Thyroid gland (tissue), 4 donors: ENCODE measurements around the gene MAN2A2.

ENCODE experiments used
- POLR2A ChIP-seq, 2 donors: fragments of 450-650 bp; IDR thresholded peaks; one replicate each; pipeline ENCODE4 v1.6.1; 2017; ENCODE audit warnings: antibody characterized with exemption in 2 of 2, mild to moderate bottlenecking in 2 of 2, moderate library complexity in 1 of 2
- TF ChIP-seq, protein P1 (sequence below), 6 experiments: fragments of 200-600 bp in 3 of 6; fragments of 450-650 bp in 3 of 6; sonication (generic) in 3 of 6; IDR thresholded peaks; one replicate each; pipeline ENCODE4 v1.5.1; 2016 to 2019; ENCODE audit warnings: antibody characterized with exemption in 6 of 6, mild to moderate bottlenecking in 2 of 6, inconsistent platforms in 1 of 6, moderate library complexity in 1 of 6

DNA sequence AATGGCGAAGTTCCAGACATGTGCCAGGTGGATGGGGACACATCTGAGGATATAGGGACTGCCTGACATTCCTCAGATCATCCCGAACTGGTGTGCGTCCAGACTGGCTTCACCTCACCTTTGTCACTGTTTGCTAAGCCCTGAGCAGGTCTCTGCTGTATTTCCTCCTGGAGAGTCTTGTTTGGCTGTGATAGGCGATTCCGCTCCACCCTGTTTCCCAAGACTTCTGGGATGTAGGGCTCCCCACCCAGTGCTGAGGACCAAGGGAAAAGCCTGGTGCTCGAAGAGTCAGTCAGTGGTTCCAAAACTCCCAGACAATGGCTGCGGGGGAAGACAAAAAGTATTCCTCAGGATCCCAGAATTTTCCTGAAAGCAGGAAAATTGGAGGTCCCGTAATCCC, 45.8 kb upstream of the MAN2A2 start:
- no peak for TF ChIP-seq POLR2A (IDR thresholded peaks at IDR 0.05)
- TF ChIP-seq, protein P1, sequence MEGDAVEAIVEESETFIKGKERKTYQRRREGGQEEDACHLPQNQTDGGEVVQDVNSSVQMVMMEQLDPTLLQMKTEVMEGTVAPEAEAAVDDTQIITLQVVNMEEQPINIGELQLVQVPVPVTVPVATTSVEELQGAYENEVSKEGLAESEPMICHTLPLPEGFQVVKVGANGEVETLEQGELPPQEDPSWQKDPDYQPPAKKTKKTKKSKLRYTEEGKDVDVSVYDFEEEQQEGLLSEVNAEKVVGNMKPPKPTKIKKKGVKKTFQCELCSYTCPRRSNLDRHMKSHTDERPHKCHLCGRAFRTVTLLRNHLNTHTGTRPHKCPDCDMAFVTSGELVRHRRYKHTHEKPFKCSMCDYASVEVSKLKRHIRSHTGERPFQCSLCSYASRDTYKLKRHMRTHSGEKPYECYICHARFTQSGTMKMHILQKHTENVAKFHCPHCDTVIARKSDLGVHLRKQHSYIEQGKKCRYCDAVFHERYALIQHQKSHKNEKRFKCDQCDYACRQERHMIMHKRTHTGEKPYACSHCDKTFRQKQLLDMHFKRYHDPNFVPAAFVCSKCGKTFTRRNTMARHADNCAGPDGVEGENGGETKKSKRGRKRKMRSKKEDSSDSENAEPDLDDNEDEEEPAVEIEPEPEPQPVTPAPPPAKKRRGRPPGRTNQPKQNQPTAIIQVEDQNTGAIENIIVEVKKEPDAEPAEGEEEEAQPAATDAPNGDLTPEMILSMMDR (IDR thresholded peaks at IDR 0.05), result no peak
